Panc1 (cell line): ENCODE results near the gene TSPOAP1.

ENCODE experiments used
- CTCF ChIP-seq: fragments of 450-650 bp; IDR thresholded peaks from 2 replicates; pipeline ENCODE4 v1.5.1; 2017; ENCODE audit warnings: mild to moderate bottlenecking
- SIN3A ChIP-seq: IDR thresholded peaks from 2 replicates; pipeline ENCODE4 v1.6.1; 2012; ENCODE audit warnings: low read depth, mild to moderate bottlenecking, low read length, moderate library complexity, borderline replicate concordance; ENCODE audit not compliant: insufficient read depth

- TF ChIP-seq CTCF (no peak), SIN3A (no peak)
These were observed 9.9 kb upstream of the TSPOAP1 start for GRCh38 chr17:58338454-58338840.
